ENCODE results near the gene LDLRAD3. TPM values are rescaled to one million over a fixed set of nuclear protein-coding genes. Genes with fewer than 3 reads are reported as not detected.

LDLRAD3 gene
- total and polyA plus RNA-seq, 8 donors, result 2.5 to 6.8 (median 5.6) TPM

DNA sequence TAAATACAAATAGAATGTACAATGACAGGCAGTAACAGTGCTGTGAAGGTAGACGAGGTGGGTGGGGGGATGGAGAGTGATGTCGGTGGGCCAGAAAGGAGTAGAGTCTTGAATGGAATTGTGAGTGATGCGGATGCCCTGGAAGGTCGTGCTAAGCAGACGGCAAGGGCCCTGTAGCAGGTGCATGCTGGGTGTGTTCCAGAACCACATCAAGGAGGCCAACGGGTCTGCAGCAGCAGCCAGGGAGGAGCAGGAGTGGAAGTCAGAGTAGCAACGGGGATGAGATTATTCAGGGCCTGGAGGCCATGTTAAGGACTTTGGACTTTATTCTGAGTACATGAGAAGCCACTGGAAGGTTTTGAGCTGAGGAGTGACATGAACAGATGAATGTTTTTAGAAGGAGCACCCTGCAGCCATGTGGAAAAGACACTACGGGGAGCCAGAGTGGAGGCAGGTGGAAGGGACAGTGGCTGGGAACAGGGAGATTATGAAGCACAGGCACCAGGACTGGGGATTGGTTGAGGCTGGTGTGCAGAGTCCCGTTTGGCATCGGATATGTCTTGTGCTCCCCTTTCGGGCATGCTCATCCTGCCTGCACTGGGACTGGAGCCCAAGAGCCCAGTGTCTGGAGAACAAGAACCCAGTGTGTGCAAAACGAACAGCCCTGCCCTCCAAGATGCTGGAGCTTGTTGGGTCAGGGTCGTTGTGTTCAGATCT is 271.3 kb downstream of the LDLRAD3 start:
- Histone ChIP-seq H3K4me1 (no peaks in the 10 kb centered on the region), H3K27ac (no peak overlapping the region), H3K9me3 (no peaks in the 10 kb centered on the region), H3K4me3 (no peak overlapping the region), H3K36me3 (no peaks in the 10 kb centered on the region), H3K27me3 (no peaks in the 10 kb centered on the region)
- TF ChIP-seq CTCF (IDR thresholded peaks at IDR 0.05), result no peak
- ATAC-seq, result no peak
- no peak for FAIRE-seq
- WGBS, 2 donors, result 74 to 81% methylated on average over 13 of the region's 13 CpGs
- intact Hi-C loops (cut with DNase I), result no loop called here
- no peak for DNase-seq

DNA sequence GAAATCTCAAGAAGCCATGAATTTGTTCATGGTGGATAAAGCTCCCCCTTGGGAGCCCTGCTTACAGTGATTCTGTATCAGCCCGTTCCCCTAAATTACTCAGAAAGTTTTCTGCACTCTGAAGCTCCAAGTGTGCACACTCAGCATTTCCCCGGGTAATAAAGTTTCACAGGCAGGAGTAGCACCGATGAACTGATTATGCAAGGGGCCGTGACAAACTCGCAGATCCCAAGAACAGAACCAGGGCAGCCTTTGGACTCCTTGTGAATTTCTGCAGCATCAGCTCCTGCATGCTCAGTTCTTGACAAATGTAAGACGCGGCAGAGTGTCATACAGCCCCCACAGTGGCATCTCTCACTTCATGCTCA is 271.8 kb downstream of the LDLRAD3 start:
- DNase-seq, result no peak
- intact Hi-C loops (cut with DNase I), result no loop called here
- no peak for FAIRE-seq
- Histone ChIP-seq H3K9me3 (no peaks in the 10 kb centered on the region), H3K27ac (no peak overlapping the region), H3K4me1 (no peaks in the 10 kb centered on the region), H3K36me3 (no peaks in the 10 kb centered on the region), H3K4me3 (no peak overlapping the region), H3K27me3 (no peaks in the 10 kb centered on the region)
- no peak for ATAC-seq
- WGBS, 2 donors, result 89 to 95% methylated on average over 7 of the region's 7 CpGs
- TF ChIP-seq CTCF (IDR thresholded peaks at IDR 0.05), result no peak

DNA sequence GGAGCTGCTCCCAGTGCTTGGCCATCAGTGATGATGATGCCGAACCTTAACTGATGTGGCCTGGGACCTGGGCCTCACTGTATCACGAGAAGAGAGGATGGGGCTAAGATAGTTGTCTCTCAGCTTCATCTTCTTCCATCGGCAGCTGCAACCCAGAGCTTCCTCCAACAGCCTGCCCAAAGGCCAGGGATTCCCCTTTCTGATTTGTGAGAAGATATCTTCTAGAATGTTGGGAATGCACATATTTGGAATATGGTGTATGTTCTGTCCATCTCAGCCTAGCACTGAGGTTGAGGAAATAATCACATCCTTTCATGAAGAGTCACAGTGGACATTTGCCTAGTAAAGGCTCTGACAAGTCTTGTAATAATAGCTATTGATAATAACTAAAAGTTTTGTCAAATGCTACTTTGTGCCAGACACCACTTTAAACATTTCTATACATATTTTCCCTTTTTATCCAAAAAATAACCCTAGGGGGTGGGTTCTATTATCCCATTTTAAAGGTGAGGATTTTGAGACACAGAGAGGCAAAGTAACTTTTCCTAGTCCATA is 272.3 kb downstream of the LDLRAD3 start:
- WGBS, 2 donors, result 89 to 95% methylated on average over 3 of the region's 3 CpGs
- intact Hi-C loops (cut with DNase I), result no loop called here
- Histone ChIP-seq H3K36me3 (no peaks in the 10 kb centered on the region), H3K27me3 (no peaks in the 10 kb centered on the region), H3K9me3 (no peaks in the 10 kb centered on the region), H3K4me3 (no peak overlapping the region), H3K27ac (no peak overlapping the region), H3K4me1 (no peaks in the 10 kb centered on the region)
- DNase-seq, result no peak
- no peak for TF ChIP-seq CTCF (IDR thresholded peaks at IDR 0.05)
- no peak for FAIRE-seq
- no peak for ATAC-seq

- no peak for FAIRE-seq
- no peaks in the 10 kb centered on the region for H3K4me1 ChIP-seq
Observed at GRCh38 chr11:36218283-36218921, 274.5 kb downstream of the LDLRAD3 start.

More at GRCh38 chr11:36218283-36218921, 274.5 kb downstream of the LDLRAD3 start:
- no peak overlapping the region for H3K4me3 ChIP-seq
- 61 to 62% methylated on average over 4 of the region's 4 CpGs for WGBS, 2 donors
- no peaks in the 10 kb centered on the region for H3K36me3 ChIP-seq
- no peak for TF ChIP-seq CTCF (IDR thresholded peaks at IDR 0.05)
- no peak overlapping the region for H3K27ac ChIP-seq
- DNase-seq, result no peak
- H3K9me3 ChIP-seq, result no peaks in the 10 kb centered on the region
- ATAC-seq, result no peak
- no peaks in the 10 kb centered on the region for H3K27me3 ChIP-seq
- intact Hi-C loops (cut with DNase I), result no loop called here

All from pancreas (tissue), 10 donors.